Left ventricle myocardium superior (tissue), 1 donor: ENCODE measurements around the gene CFAP100. TPM values are rescaled to one million over a fixed set of nuclear protein-coding genes. Genes with fewer than 3 reads are reported as not detected.
A peak's percentile ranks its signal among the peaks of the same experiment; 100 is the strongest.

Experiments
- ATAC-seq: fragments of 200-7000 bp; cut with Tn5 transposase; one replicate; pipeline ENCODE4 v1.9.1; 2020; ENCODE audit warnings: mild to moderate bottlenecking, moderate library complexity
- DNase-seq: peaks from one replicate; pipeline ENCODE4 v3.0.0-alpha.2; 2020
- intact Hi-C: fragments of 100-400 bp; cut with micrococcal nuclease; formaldehyde crosslinking; loops from one replicate; pipeline ENCODE4 v1.11.0; 2022
- total RNA-seq: library from RNA; stranded (reverse); fragmentation: NEBNext Ultra II Directional; extraction: Animal tissue kit (Norgen Biotek cat#: 25700); gene quantifications from one replicate; pipeline ENCODE4 v1.2.1, GENCODE V29; 2021
- donor health status: DM: no; HTN: yes; CAD: no; lungs with severe emphysema.

CFAP100 gene
- total RNA-seq, 1 donor from 2014 or later, result not detected

- ATAC-seq, result peak; percentile 53
- DNase-seq, result no peak
- intact Hi-C loops, result no loop called here
Measured at GRCh38 chr3:126372413-126373145, 22.1 kb upstream of the CFAP100 start.

DNA sequence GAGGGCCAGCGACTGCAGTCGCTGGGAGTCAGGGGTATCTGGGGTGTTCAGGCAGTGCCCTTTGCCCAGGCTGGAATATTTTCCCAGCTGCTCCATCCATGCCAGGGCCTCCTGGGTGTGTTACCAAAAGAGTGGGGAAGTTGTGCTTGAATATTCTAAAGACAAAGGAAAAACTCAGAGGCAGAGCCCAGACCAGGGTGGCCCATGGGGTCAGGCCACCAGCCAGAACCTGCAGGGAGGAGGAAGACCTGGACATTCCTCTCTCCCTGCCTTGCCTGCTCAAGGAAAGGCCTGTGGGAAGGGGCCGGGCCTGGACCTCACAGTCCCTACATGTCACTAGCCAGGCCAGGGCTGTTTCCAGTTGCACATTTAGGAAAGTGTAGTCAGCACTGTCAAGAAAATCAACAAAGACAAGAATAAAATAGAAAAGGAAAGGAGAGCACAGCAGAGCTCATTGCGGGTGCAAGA is 21.5 kb upstream of the CFAP100 start:
- intact Hi-C loops, result no loop called here
- DNase-seq (no peak), ATAC-seq (no peak)

DNA sequence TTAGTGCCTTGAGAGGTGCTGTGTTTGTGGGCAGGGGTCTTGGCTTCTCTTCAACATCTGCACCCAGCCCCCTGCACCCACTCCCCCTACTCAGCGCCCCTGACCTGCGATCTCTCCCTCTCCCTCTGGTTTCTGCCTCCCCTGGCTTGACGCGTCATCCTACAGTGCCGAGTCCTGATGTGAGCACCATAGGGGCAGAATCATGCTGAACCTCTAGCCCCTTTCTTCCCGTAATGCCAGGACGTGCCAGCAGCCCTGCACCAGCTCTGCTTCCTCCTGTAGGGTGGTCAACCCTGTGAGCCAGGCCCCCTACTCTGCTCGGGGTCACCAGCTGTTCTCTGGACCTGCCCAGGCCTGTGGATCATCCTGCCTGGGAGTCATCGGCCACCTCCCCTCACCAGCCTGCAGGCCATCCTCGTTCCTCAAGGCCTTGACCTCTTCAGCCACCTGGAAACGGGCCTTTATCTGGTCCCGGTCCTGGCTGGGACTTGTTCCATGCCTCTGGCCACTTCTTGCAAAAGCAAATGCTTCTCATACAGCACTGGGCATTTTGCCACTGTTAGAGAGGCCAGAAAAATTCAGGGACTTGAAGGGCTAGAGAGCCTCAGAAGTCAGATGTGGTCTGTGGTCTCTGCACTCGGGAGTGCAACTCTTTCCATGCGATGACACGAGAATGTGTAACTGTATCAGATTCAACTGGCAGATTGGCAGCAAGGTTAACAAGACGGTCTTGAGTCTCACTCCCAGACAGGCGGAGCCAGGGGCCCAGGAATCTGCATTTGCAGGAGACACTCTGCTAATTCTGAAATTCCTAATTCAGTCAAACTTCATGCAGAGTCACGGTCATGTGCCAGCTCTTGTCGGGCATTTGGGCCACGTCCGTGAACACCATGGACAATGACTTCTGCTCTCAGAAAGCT is 20.8 kb upstream of the CFAP100 start:
- no peak for DNase-seq
- intact Hi-C loops, result no loop called here
- peak; percentile 52 for ATAC-seq

GRCh38 chr3:126375835-126376331 is 18.8 kb upstream of the CFAP100 start:
- ATAC-seq, result no peak
- DNase-seq, result no peak
- intact Hi-C loops, result no loop called here

DNA sequence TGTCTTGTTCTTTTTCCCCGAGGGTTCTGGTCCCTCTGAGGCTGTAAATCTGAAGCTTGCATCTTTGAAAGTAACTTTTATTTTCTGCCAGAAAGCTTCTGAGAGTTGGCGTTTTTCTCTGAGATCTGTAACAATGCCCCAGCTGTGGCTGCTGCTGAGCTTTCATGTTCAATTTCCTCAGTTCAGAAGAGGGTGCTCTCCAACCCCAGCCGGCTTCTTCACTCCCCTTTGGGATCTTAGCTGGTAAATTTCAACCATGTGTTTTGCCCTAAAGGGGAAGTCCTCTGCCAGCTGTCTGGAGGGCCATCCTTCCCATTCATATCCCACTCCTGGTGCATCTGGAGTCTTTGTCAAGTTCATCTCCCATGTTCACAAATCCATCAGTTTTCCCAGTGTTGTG is 18.3 kb upstream of the CFAP100 start:
- DNase-seq, result no peak
- ATAC-seq, result no peak
- intact Hi-C loops, result no loop called here

- ATAC-seq (no peak), DNase-seq (no peak)
- intact Hi-C loops, result no loop called here
Measured at GRCh38 chr3:126377211-126377610, 17.5 kb upstream of the CFAP100 start.

- intact Hi-C loops, result no loop called here
- DNase-seq, result no peak
- no peak for ATAC-seq
Measured at GRCh38 chr3:126378341-126378751, 16.4 kb upstream of the CFAP100 start.

DNA sequence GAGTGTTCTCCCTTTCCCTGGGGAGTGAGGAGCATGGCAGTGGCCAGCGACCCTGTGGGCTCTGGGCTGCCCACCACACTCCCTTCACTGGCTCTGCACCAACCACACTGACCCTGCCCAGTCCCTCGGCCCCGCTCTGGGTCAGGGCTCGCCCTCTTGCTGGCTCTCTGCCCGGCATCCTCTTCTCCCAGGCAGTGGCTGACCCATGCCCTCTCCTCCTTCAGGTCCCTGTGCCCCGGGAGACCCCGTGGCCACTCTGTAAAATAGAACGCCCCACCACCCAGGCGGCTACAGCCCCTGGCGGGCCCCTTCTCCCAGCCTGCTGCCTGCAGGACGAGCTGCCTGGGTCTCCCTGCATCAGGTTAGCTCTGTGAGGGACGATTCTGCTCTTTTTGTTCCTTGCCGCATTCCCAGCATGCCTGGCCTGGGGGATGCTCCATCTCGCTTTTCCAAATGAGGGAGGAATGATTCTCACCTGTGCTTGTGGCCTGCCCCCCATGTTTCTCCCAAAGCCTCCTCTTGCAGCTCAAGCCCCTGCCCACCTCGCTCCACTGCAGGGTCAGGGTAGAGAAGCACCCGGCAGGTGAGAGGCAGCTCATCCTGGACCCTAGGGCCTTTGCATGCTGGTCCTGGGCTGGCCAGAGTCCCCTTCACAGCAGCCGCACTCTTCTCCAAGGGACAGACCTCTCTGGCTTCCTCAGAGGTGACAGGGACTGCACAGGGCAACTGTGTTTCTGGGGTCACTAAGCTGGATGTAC is 14.5 kb upstream of the CFAP100 start:
- ATAC-seq (no peak), DNase-seq (no peak)
- intact Hi-C loops, result no loop called here

DNA sequence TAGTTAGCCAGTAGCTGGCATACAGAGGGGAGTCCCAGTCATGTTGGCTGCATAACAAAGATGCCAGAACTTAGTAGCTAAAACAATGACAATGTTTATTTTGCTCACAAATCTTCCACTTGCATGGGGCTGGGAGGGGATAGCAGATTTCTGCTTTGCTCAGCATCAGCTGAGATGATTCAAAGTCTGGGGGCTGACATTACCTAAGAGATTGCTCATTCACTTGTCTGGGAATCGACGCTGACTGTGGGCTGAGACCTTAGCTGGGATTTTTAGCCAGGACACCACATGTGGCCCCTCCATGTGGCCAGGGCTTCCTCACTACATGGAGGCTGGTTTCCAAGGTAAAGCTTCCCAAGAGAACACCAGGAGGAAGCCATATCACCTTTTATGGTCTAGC is 12.7 kb upstream of the CFAP100 start:
- no peak for DNase-seq
- no peak for ATAC-seq
- intact Hi-C loops, result no loop called here

DNA sequence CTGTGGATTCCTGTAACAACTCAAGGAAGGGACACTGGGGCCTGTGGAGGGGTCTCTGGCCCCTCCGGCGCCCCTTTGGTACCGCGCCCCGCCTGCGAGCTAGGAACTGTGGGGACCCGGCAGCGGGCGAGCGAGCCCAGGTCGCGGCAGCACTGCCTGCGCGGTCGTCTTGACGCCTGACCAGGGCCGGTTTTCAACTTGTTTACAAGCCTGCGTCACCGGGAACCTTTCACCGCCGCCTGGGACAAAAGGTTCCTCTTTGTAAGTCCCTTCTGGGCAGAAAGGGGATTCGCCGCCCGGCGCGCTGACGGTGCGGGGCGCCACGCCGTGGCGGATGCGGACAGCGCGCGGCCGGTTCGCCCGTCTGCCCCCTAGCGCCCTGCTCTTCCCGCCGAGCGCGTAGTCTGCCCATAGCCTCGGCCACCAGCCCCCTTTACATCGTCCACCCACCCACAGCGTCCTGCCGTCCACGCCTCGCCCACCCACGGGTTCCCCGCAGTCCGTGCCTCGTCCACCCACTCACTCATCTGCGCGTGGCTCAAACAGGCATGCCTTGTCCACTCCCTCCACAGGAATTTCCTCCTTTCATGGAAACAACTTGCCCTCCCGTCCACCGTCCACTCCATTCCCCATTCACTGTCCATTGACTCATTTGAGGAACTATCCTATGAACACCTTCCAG is 5.5 kb upstream of the CFAP100 start:
- intact Hi-C loops, result loop anchor here (5.0 kb wide), 2 partner anchors 142 to 257 kb away; no protein-coding TSS in a partner anchor
- DNase-seq (peak; percentile 94), ATAC-seq (peak; percentile 98)

DNA sequence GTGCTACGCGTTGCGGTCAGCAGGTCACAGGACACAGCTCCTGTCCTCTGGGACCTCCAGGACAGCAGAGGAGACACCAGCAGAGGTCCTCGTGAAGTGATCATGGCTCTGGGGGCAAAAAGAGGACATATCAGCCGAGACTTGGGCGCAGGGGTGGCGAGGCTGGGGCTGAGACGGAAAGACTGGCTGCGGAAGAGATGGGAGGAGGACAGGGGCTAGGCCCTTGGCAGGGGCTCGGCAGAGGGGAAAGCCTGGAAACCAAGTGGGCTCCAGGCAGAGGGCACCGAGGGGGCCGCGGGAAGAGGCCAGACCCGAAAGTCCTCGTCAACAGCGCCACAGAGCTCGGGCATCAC is 4.9 kb upstream of the CFAP100 start:
- intact Hi-C loops, result loop anchor here (5.0 kb wide), 3 partner anchors 132 to 257 kb away; no protein-coding TSS in a partner anchor
- ATAC-seq, result no peak
- no peak for DNase-seq

- ATAC-seq (no peak), DNase-seq (no peak)
- intact Hi-C loops, result loop anchor here (5.0 kb wide), 1 partner anchor 133 kb away; no protein-coding TSS in a partner anchor
Measured at GRCh38 chr3:126390201-126390600, 4.5 kb upstream of the CFAP100 start.

DNA sequence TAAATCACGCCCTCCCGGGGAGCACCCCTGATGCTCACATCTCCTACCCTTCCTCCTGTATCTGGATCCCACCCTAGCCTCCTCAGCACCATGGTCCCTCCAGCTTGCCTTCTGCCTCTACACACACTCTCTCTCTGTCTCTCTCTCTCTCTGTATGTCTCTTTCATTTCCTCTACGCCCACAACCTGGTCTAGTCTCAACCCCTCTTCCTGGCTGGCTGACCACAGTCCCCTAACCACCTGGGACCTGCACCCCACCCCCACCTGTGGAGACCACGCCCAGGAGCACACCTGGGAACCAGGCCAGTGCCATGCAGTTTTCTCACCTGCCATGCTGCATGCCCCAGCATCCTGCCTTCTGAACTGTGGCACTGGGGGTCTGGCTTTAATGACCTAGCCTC is 4.0 kb upstream of the CFAP100 start:
- intact Hi-C loops, result loop anchor here (5.0 kb wide), 1 partner anchor 133 kb away; no protein-coding TSS in a partner anchor

GRCh38 chr3:126391631-126392030 is 3.1 kb upstream of the CFAP100 start:
- intact Hi-C loops, result loop anchor here (5.0 kb wide), 1 partner anchor 134 kb away; no protein-coding TSS in a partner anchor
- DNase-seq, result no peak
- no peak for ATAC-seq

More for the DNA sequence above, 4.0 kb upstream of the CFAP100 start:
- ATAC-seq, result no peak
- no peak for DNase-seq

DNA sequence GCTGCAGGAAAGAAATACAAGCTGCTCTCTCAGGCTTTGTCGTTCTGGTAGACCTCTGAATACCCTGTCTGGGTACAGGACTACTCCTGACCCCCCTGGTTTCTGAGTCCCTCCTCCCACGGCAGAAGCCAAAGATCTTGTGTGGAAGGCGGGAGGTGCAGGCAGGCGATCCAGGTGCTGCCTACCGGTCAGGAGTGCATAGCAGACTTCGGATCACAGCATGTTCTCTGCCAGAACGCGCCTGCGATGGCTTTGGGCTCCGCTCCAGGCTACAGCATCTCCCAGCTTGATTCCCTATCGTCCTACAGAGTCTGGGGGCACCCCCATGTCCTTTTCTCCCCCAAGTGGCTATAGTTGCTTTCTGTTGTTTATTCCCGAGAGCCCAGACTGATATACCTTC is 2.5 kb upstream of the CFAP100 start:
- intact Hi-C loops, result loop anchor here (5.0 kb wide), 1 partner anchor 135 kb away; no protein-coding TSS in a partner anchor
- ATAC-seq, result no peak
- DNase-seq, result no peak

DNA sequence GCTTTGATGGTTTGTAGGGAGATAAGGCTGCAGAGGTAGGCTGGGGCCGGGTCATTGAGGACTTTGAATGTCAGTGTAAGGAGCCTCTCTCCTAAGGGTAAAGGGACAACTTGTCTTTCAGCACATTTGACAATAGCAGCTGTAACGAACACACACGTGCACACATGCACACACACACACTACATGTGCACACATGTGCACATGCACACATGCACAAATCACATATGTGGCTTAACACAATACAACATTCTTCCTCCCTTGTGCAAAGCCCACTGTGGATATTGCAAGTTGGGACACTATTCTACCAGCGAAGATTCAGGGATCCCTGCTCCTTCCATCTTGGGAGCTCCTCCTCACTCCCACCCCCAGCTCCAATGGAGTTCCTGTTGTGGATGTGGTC is 1.1 kb upstream of the CFAP100 start:
- ATAC-seq (no peak), DNase-seq (no peak)
- intact Hi-C loops, result loop anchor here (5.0 kb wide), 1 partner anchor 136 kb away; no protein-coding TSS in a partner anchor

DNA sequence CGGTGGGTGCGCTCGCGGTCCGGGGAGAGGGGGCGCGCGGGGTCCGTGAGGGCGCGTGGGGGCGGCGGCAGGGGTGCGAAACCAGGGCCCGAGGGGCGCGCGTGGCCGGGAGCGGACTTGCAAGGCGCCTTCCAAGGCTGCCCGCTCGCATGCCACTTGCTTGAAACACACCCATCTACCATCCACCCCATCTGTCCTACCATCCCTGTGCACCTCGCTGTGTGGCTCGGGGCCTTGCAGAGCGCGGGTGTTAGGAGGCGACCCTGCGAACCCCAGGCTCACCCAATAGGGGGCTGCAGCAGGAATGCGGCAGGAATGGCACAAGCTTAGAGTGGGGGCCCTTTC is 240 bp downstream of the CFAP100 start:
- DNase-seq (no peak), ATAC-seq (no peak)
- intact Hi-C loops, result loop anchor here (5.0 kb wide), 1 partner anchor 138 kb away; no protein-coding TSS in a partner anchor

GRCh38 chr3:126395846-126396513 is 1.3 kb downstream of the CFAP100 start:
- ATAC-seq, result no peak
- no peak for DNase-seq
- intact Hi-C loops, result no loop called here
